ENCODE measurements around the gene PLB1.
"Not testable (repeated sequence)": the region's sequence is repeated elsewhere in the genome, so short reads cannot be mapped to it uniquely, and the experiment has no call there.

Gene PLB1

DNA sequence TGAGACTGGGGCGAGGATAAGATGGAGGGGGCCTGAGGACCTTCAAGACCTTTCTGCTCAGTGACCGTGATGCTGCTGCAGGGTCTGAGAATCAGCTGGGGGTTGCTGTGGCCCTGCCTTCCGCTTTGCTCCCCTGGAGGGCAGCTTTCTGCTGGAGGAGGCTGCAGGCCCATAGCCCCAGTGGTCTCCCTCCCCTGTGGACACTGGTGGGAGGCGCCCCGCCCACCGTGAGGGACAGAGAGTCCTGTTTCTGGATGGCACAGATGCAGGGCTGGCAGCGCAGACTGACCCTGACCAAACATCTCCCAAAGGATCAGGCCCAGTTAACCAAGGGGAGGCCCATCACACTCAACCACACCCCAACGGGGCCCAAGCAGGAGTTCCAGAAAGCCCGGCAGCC lies 42.8 kb downstream of the PLB1 start:
- no peak for DNase-seq

DNA sequence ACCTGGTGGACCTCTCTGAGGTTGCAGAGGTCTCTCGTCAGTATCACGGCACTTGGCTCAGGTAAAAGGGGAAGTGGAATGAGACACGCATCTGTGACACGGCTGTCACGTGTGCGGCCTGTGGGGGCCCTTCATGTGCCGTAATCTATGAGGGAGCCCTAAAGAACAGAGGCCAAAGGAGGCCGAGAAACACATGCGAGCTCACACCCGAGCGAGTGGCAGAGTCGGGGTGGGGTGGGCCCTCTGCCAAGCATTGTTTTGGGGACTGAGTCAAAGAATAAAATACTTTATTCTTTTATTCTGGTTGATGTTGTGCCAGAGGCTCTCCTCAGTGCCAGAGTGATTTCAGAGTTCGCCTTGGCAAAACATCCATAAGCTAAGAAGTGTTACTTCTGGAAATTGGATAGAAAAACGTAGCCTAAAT lies 43.3 kb downstream of the PLB1 start:
- no peak for DNase-seq

DNA sequence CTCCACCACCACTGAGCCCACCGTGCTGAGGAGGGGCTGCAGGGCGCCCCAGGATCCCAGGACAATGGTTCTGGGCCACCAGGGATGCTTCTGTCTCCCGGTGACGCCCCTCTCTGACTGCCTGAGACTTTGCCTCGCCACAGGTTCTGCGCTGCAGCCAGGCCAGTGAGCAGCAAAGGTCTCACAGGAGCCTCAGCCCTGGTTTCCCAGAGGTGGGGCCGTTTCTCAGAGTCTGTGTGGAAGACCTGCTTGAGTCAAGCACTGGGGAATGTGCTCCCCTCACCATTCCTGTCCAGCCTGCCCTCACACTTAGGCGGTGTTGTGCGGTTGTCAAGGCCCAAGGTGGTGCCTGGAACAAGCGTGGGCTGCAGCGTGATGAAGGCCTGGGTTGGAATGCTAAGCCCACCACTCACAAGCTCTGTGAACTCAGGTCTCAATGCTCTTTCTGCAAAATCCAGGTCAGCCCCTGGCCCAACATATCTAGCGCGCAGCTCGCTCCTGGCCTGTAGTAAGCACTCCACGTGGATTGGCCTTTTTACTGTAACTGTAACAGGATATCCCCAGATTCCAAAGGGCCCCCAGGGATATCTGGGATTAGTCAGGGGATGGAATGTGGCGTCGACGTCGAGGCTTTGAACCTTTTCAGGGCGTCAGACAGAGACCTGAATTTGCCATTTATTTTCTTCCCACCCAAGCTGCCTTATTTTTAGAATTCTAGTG lies 47.6 kb downstream of the PLB1 start:
- no peak for DNase-seq

DNA sequence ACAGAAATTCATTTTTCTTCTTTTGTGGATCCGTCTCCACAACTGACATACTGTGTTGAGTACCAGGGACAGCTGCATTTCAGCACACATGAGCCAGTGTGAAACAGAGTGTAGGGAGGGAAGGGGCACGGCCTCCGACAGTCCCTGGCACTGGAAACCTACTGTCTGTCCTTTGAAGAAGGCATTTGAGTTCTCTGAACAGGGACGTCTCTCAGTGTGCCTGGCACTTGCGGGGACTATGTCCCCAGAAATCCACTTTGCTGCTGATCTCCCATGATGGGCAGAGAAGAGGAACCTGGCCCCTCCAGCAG lies 48.1 kb downstream of the PLB1 start:
- DNase-seq, result no peak

DNA sequence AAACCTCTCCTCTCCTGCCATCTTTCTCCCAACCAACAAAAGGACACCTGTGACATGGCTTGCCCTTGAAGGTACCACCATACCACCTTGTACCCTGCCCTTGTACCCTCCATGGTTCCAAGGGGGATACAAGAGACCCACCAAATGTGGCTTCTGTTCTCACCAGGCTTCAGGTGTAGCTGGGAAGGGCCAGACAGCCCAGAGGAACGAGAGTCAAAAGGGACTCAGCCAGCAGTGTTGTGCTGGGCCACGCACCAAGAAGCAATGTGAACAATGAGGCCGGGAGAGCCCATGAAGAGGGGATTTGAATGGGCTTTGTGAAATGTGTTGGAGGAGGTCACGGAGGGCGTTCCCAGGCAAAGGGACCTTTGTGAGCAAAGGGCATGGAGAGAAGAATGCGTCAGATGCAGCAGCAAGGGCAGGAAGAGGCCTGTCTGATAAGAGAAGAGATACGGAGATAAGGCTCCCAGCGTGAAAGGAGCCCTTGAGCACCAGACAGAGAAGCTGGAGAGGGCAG lies 48.6 kb downstream of the PLB1 start:
- DNase-seq, result peak in 1 of 2 experiments; percentile 28

DNA sequence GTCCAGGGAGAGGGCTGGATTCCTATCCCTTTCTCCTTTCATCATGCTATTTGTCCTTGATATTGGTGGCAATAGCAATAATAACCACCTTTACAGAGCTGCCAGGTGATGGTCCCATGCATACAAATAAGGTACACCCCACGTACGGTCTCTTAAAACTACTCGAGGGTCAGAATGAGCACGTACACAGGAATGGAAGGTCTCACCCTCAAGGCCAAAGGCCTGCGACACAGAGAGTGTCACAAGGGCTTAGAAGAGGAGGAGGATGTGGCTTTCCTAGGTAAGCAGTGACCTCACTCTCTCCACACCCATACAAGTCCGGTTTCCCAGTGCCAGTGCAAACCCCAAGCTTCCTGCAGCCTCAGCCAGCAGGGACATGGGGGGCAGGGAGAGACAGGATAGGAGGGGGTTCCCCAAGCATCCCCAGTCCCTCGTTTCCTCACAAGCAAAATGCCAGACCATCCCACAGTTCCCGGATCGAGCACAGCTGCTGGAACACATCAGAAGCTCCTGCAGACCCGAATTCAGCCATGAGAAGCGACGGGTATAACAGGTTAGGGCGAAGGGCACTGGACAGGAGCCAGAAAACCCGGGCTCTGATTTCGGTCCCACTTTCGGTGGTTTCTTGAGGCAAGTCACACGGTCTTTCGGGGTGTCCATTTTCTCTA lies 49.2 kb downstream of the PLB1 start:
- peak; percentile 49 to 57 for DNase-seq

DNA sequence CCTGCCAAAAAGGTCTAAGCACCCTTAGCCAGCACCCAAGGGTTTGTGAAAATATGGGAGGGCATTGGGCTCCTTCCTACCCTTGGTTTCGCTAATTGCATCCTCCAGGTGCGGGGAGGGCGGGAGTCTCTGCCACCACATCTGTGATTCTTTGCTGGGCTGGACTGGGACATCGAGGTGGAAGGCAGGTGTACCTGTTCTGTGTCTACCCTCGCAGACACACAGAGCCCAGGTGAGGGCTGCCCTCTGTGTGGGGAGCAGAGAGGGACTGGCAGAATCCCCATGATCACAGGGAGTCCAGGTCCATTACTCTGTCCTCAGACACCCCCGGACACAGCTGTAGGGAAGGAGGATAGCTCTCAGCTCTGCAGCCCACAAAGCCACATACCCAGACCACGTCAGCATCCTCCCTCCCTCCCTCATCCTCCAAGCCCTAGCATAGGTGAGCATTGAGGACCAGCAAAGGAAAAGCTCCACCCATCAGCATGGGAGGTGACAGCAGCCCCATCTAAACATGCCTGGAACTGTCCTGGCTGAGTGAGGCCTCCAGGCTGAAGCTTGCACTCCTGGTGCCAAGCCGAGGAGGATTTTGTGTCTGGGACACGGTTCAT lies 49.8 kb downstream of the PLB1 start:
- peak; percentile 33 to 47 for DNase-seq

DNA sequence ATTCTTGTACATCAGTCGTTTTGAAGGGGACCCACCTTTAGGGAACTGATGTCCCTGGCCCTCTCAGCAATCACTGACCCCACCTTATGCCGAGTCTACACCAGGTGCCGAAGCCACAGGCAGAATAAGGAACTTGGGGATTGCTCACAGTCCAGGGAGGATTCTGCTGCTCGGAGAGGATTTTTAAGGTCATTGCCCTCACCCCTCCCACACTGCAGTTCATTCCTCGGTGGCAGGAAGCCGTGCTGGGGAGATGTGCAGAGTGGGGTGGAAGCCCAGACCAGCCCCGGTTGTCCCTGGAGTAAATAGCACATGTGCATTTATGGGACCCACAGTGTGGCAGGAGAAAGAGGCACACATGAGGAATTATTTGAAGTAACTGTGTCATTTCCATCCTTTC lies 50.4 kb downstream of the PLB1 start:
- DNase-seq, result no peak

DNA sequence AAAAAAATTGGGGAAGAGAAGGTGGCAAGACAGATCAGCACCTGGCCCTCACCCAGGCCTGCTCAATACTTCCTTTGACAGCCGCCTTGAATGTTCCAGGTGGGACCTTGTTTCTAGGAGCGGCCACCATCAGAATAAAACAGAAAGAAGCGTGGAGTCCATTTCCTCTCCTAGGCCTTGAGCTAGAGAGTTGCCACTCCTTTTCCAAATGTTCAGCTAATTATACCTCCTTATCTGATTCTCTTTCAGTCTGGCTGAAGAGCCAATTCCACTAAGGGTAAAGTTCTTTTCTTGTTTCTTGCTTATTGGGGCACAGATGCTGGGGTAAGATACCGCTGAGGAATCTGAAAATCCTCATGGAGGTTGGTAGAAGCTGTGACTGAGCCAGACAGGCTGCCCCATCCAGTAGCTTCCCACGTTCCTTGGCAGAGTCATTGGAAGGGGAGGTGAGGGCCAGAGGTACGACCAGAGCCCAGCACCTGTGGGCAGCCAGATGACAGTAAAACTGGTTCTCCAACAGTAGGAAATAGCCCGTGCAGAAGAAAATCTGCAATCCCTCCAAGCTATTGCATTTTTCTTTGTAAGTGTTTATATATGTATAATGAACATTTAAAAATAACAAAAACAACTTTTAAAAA lies 51.5 kb downstream of the PLB1 start:
- no peak for DNase-seq

DNA sequence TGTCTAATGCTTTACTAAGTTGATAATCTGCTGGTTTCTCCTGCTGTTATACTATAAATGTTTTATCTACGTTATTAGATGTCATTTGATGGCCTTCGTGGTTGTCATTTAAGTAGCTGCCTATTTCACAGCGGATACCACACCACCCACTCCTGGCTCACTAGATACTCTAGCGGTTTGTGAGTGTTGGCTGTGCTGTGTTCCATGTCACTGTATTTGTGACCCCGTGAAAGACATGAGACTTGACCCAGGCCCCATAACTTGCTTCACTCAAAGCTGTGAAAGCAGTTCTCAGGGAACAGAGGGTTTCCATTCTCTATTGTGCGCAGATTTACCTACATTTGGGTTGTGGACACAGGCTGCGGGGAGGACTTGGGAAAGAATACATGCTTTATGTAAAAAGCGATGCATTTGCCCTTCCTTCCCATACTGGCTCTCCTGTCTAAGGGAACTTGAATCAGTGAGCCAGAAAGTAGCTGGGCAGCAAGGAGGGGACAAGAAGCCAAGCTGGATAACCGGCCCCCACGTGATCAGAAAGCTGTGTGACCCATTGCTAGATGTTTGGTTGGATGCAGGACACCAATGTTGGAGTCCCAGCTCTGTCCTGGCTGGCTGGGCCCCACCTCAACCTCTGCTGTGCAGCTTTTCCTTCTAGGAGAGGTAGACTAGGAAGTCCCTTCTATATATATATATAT lies 52.2 kb downstream of the PLB1 start:
- no peak for DNase-seq

DNA sequence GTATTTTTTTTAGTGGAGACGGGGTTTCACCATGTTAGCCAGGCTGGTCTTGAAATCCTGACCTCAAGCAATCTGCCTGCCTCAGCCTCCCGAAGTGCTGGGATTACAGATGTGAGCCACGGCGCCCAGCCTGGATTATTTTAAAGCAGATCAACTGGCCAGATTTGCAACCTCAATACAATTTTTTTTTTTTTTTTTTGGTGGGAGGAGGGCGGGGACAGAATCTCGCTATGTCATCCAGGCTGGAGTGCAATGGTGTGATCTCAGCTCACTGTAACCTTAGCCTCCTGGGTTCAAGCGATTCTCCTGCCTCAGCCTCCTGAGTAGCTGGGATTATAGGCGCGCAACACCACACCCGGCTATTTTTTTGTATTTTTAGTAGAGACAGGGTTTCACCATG lies 54.5 kb downstream of the PLB1 start:
- not testable (repeated sequence) for DNase-seq

DNA sequence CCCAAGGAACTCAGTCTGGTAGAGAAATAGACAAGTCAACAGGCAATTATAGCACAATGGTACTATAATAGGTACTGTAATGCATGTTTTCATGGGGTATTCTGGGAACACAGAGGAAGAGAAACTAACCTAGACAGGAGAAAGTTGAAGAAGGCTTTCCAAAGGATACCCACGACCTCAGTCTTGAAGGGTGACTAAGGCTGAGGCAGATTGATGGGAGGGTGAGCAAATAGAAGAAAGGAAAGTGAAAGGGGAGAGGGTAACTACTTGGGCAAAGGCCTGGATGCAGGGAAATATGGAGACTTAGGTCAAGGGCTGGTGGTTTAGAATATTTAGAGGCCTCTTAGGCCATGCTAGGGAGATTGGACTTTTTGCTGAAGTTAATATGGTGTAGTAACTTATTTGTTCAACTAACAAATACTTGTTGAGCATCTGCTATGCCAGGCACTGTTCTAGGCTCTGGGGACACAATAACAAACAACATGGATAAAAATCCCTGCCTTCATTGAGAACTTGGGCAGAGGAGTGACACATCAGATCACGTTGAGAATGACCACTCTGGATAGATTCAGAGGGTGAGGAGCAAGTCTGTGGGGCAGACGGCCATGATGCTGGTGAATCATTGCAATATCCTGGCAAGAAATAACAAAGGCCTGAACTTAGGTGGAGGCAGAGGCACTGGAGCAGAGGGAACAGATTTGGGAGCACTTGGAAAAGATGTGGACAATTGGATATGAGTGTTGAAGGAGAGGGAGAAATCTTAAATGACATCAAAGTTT lies 56.4 kb downstream of the PLB1 start:
- DNase-seq, result no peak

DNA sequence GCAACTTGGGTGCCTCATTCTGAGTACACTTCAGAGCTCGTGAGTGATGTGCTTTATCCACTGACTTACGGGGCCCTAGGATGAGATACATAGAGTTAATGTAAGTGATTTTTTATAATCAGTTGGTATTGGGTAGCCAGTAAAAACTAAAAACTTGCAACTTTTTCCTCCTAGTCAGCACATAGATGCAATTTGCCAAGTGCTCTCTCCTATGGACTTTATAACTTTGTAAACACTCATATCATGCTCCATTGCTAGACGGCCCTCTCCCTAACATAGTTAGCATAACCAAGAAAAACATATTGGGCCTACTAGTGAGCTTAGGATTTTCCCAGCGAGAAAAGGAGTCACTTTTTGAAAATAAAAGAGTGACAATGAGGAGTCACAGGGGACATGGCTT lies 60.4 kb downstream of the PLB1 start:
- no peak for DNase-seq

DNA sequence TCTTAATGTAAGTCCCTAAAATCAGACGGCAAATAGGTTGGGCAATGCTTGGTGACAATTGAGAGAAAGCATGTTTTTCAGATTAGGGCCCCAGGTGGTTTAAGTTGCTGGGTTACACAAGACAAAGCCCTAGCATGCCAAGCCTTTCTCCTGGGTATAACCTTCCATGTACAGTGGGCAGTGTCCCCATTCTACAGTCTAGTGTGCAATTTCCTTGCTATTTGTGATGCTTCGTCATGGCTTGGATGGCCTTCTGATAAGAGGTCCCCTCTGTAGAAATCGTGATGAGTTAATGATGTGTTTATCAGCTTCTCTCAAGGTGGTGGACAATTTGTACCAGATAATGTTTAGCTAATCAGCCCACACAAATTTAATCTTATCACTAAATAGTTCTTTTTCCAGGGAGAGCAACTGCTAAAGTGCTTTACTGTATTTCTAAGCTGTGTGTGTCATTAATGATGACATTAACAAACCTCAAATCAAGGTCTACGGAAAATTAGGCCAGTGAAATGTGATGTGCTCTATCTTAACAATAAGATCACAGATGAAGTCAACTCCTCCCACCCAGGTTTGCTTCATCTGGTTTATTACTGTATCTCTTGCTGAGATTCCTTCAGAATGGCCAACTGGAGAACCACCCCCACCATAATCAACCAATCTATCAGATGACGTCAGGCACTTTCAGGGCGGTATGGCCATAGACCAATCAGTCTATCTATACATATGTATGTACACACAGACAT lies 61.7 kb downstream of the PLB1 start:
- DNase-seq, result no peak

DNA sequence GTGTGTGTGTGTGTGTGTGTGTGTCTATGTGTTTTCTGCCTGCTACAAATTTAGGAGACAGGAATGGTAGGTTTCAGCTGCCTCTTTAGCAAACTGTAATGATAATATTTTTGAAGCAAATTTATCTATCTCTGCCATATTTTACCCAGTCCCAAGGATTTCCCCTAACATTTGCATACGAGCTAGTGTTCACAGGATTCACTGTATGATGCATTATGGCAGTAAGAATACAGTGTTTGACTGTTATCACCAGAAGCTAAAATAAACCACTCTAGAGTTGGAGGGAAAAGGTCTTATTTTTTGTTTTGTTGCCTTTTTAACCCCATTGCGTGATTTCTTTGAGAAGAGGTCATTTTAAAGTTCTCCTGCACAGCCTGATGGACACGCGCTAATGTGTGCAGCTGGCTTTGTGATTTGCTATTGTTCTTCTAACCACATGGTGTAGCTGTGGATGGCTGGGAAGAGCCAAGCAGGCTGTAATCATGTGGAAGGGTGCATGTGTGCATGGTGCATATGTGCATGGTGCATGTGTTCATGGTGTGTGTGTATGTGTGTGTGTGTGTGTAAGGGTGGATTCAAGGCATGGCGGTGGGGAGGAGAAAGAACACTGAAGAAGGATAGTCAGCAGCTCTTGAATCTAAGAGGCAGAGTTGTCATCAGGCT lies 62.4 kb downstream of the PLB1 start:
- no peak for DNase-seq

DNA sequence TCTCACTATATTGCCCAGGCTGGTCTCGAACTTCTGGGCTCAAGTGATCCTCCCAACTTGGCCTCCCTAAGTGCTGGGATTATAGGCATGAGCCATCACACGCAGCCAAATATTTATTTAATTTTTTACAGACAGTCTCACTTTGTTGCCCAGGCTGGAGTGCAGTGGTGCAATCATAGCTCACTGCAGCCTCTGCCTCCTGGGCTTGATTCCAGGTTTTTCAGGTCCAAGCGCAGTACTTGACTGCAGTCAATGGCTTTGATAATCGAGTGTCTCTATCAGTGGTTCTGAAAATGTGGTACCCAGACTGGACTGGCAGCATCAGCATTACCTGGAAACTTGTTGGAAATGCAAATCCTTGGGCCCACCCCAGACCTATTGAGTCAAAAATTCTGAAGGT lies 63.1 kb downstream of the PLB1 start:
- DNase-seq, result no peak

DNA sequence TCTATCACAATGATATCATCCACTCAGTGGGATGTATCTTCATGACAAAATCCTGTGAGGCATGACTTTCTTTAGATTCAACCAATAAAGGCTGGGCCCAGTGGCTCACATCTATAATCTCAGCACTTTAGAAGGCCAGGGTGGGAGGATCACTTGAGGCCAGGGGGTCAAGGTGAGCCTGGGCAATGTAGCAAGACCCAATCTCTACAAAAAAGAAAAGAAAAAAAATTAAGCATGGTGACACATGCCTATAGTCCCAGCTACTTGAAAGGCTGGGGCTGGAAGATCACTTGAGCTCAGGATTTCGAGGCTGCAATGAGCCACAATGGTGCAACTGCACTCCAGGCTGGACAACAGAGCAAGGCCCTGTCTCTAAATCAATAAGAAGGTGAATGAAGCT lies 68.0 kb downstream of the PLB1 start:
- DNase-seq, result no peak

DNA sequence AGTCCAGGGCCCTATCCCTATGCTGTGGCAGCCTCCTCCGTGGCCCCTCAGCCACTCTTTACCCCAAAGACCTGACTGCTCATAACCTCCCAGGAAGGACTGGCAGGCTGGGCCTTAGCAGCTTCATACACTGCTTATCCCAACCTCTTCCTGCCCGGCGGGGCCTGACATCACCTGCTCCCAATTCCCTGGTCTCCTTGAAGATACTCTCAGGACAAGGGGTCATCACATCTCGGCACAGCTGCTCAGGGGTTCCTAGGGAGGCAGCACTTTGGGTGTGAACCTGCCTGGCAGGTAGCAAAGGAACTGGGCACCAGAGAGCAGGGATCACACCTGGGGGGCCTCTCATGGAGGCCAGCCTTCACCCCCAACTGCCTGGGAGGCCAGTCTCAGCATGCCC lies 68.5 kb downstream of the PLB1 start:
- DNase-seq, result no peak

DNA sequence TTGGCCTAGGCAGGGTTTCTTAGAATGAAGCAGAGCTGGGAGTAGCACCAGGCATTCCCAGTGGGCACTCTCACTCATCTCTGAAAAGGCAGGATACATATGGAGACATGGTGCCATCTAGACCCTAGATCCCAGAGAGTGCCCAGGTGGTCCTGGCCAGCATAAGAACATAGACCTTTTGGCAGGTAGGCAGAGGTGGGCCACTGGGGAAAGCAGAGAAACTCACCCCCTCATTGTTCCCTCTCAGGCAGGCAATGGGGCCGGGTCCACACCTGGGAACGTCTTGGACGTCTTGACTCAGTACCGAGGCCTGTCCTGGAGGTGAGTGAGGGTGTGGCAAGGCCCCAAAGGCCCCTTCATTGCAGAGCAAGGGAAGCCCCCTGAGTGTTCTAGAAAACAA lies 69.2 kb downstream of the PLB1 start:
- no peak for DNase-seq

DNA sequence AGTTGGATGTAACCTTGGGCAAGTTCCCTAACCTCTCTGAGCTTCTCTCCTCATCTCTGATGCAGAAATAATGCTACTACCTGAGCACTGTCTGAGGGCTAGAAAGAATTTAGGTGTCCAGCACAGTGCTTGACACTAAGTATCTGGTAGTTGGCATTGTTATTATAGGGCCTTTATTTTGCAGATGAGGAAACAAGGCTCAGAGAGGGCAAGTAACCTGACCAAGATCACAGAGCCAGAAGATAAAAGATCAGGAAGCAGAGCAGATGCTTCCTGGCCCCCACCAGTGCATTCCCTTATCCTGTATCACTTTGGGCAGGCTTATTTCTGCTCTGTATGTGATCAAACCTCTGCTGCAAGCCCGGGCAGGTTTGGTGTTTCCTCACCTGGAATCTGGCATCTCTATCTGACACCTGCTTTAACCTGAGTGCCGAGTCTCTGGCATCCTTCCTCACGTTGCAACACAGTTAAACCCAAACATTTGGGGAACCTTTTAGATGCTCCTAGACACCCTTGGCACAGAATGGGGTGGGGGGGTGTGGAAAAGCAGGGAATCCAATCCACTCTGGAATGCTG lies 69.9 kb downstream of the PLB1 start:
- DNase-seq, result no peak

Data from activated T-cell treated with anti-CD3 and anti-CD28 coated beads, Interleukin-2, amount 50 U/mL, for 48 hours (primary cell).